Transverse colon (tissue), 4 donors: Measurements from ENCODE around the gene TRAK1. TPM values are rescaled to one million over a fixed set of nuclear protein-coding genes. Genes with fewer than 3 reads are reported as not detected.

Source experiments
- DNase-seq: peaks from one replicate; pipeline ENCODE4 v3.0.0-alpha.2; 2019
- H3K27ac ChIP-seq, 4 donors: fragments of 200-600 bp; sonication (generic); 2 replicates each; pipeline ENCODE4 v1.5.1; 2016 to 2018; ENCODE audit warnings: inconsistent platforms in 4 of 4
- H3K27me3 ChIP-seq: fragments of 200-600 bp; sonication (generic); 2 replicates; pipeline ENCODE4 v1.5.1; 2017; ENCODE audit warnings: inconsistent platforms
- H3K36me3 ChIP-seq, 4 donors: fragments of 200-600 bp; sonication (generic); 2 replicates each; pipeline ENCODE4 v1.5.1; 2017 to 2019; ENCODE audit warnings: inconsistent platforms in 4 of 4
- H3K4me1 ChIP-seq, 4 donors: fragments of 200-600 bp; sonication (generic); 2 replicates each; pipeline ENCODE4 v1.5.1; 2017 to 2020; ENCODE audit warnings: inconsistent platforms in 4 of 4
- H3K4me3 ChIP-seq, 4 donors: fragments of 200-600 bp; sonication (generic); 1 replicate in 1 of 4; 2 replicates in 3 of 4; pipeline versions ENCODE4 v1.5.1 to v1.6.1; 2017 to 2019; ENCODE audit warnings: inconsistent platforms in 4 of 4
- H3K9me3 ChIP-seq, 2 donors: fragments of 200-600 bp; sonication (generic); 2 replicates each; pipeline ENCODE4 v1.5.1; 2017 to 2019; ENCODE audit warnings: inconsistent platforms in 2 of 2
- CTCF ChIP-seq, 5 experiments: fragments of 200-600 bp in 3 of 5; fragments of 450-650 bp in 2 of 5; sonication (generic) in 3 of 5; IDR thresholded peaks; 1 replicate in 2 of 5; 2 replicates in 3 of 5; pipeline ENCODE4 v1.5.1; 2016 to 2017; ENCODE audit warnings: antibody characterized with exemption in 5 of 5, inconsistent platforms in 3 of 5, mild to moderate bottlenecking in 2 of 5, moderate library complexity in 1 of 5
- EP300 ChIP-seq: sonication (generic); formaldehyde crosslinking; IDR thresholded peaks from one replicate; pipeline ENCODE4 v1.6.1; 2017; ENCODE audit warnings: antibody characterized with exemption, low read depth
- POLR2A ChIP-seq: fragments of 450-650 bp; IDR thresholded peaks from one replicate; pipeline ENCODE4 v1.6.1; 2016; ENCODE audit warnings: antibody characterized with exemption, mild to moderate bottlenecking, moderate library complexity
- POLR2AphosphoS5 ChIP-seq, 3 donors: sonication (generic); formaldehyde crosslinking; IDR thresholded peaks; one replicate each; pipeline ENCODE4 v1.6.1; 2016; ENCODE audit warnings: antibody characterized with exemption in 3 of 3
- WGBS, 2 donors: methylation state at CpG; one replicate each; pipeline ENCODE4 v1.1.5; 2018; ENCODE audit warnings: low coverage in 1 of 2; 5-methylcytosine and 5-hydroxymethylcytosine counted together
- in situ Hi-C, 4 donors: fragments of 200-750 bp; cut with MboI; loops; one replicate each; pipeline versions ENCODE4 v1.15.0 to v1.15.1; 2017; ENCODE audit warnings: low sequenced_read_pairs in 3 of 4, low pct_ligation_motif_present in 1 of 4, low pct_unique_long_range_greater_than_20kb in 1 of 4
- intact Hi-C: fragments of 100-400 bp; cut with DNase I; formaldehyde crosslinking; loops from one replicate; pipeline ENCODE4 v1.15.1; 2023; ENCODE audit warnings: low total_unique reads
- total RNA-seq, 4 donors: library from RNA; depleted of rRNA; stranded (reverse); fragments of >200 nt; gene quantifications; one replicate each; pipeline ENCODE4 v1.1.0, GENCODE V29; 2016

The TRAK1 gene
- total RNA-seq, 4 donors from 2014 or later: 91.7 to 247 (median 115) TPM

- WGBS, 2 donors: 50% methylated on average over 1 of the region's 1 CpG; no CpG with 5 or more reads in 1 of the 2 donors
- peak overlapping the region; percentile 75 to 86 (median 82) for H3K27ac ChIP-seq
- H3K27me3 ChIP-seq: no peaks in the 10 kb centered on the region
- no peaks in the 10 kb centered on the region for H3K9me3 ChIP-seq
- in situ Hi-C loops (no loop called here), intact Hi-C loops (no loop called here)
- TF ChIP-seq POLR2AphosphoS5 (IDR thresholded peaks at IDR 0.05) (peak in 1 of 3 donors; percentile 51), CTCF (IDR thresholded peaks at IDR 0.05) (no peak)
- peaks cover 50 to 92% (median 72%) of the 10 kb centered on the region in 4 donors for H3K4me1 ChIP-seq
- H3K4me3 ChIP-seq: no peak overlapping the region
- peak; percentile 51 for DNase-seq
- no peaks in the 10 kb centered on the region for H3K36me3 ChIP-seq
These were observed 20.6 kb upstream of the TRAK1 start for GRCh38 chr3:42070524-42070923.

- no peaks in the 10 kb centered on the region for H3K36me3 ChIP-seq
- 3 to 18% methylated on average over 5 to 17 of the region's 17 CpGs for WGBS, 2 donors
- intact Hi-C loops: no loop called here
- in situ Hi-C loops: no loop called here
- peaks cover 0 to 3% of the 10 kb centered on the region in 2 donors for H3K9me3 ChIP-seq
- no peaks in the 10 kb centered on the region for H3K27me3 ChIP-seq
- peak; percentile 75 for DNase-seq
- H3K4me1 ChIP-seq: peaks cover 41 to 77% (median 60%) of the 10 kb centered on the region in 4 donors
- TF ChIP-seq POLR2AphosphoS5 (IDR thresholded peaks at IDR 0.05) (peak; percentile 64 to 73 (median 66)), EP300 (peak; percentile 37), POLR2A (no peak), CTCF (IDR thresholded peaks at IDR 0.05) (no peak)
- H3K4me3 ChIP-seq: peak overlapping the region in 1 of 4 donors; percentile 1
- H3K27ac ChIP-seq: peak overlapping the region; percentile 75 to 86 (median 82)
These were observed 19.0 kb upstream of the TRAK1 start for GRCh38 chr3:42071904-42072812.

GRCh38 chr3:42072831-42073301 lies 18.3 kb upstream of the TRAK1 start:
- Histone ChIP-seq H3K9me3 (peaks cover 0 to 3% of the 10 kb centered on the region in 2 donors), H3K27me3 (no peaks in the 10 kb centered on the region), H3K4me3 (no peak overlapping the region), H3K4me1 (peaks cover 37 to 72% (median 57%) of the 10 kb centered on the region in 4 donors), H3K36me3 (no peaks in the 10 kb centered on the region), H3K27ac (peak overlapping the region; percentile 75 to 86 (median 82))
- no peak for DNase-seq
- TF ChIP-seq EP300: no peak
- no peak for TF ChIP-seq CTCF (IDR thresholded peaks at IDR 0.05)
- no peak for TF ChIP-seq POLR2AphosphoS5 (IDR thresholded peaks at IDR 0.05)
- TF ChIP-seq POLR2A: no peak
- WGBS, 2 donors: 50 to 78% methylated on average over 3 to 7 of the region's 7 CpGs
- in situ Hi-C loops: no loop called here
- intact Hi-C loops: no loop called here

- no peaks in the 10 kb centered on the region for H3K27me3 ChIP-seq
- no peak overlapping the region for H3K4me3 ChIP-seq
- H3K27ac ChIP-seq: peak overlapping the region in 3 of 4 donors; percentile 1 to 90 (median 15)
- intact Hi-C loops: no loop called here
- 70% methylated on average over 5 of the region's 5 CpGs; no CpG with 5 or more reads in 1 of the 2 donors for WGBS, 2 donors
- in situ Hi-C loops: no loop called here
- DNase-seq: peak; percentile 7
- no peaks in the 10 kb centered on the region for H3K36me3 ChIP-seq
- peaks cover 0 to 3% of the 10 kb centered on the region in 2 donors for H3K9me3 ChIP-seq
- TF ChIP-seq EP300 (no peak), POLR2A (no peak), POLR2AphosphoS5 (IDR thresholded peaks at IDR 0.05) (no peak), CTCF (IDR thresholded peaks at IDR 0.05) (no peak)
- peaks cover 28 to 62% (median 56%) of the 10 kb centered on the region in 4 donors for H3K4me1 ChIP-seq
These were observed 13.4 kb upstream of the TRAK1 start for GRCh38 chr3:42077785-42078184.
